ENCODE data around the gene UBD. TPM values are rescaled to one million over a fixed set of nuclear protein-coding genes. Genes with fewer than 3 reads are reported as not detected.

The UBD gene
- polyA plus RNA-seq, 1 donor (not counting 4 experiments of a cell fraction or from before 2014, with no cell fraction given): not detected

- Histone ChIP-seq H3K9ac (ENCODE audit: control insufficient read depth, extremely low read depth, insufficient read depth, low read length) (no peak overlapping the region), H3K4me1 (ENCODE audit: control insufficient read depth, extremely low read depth, insufficient read depth, low read length) (no peaks in the 10 kb centered on the region), H3K27ac (ENCODE audit: control insufficient read depth, insufficient read depth, low read length) (no peak overlapping the region), H3K4me2 (ENCODE audit: control insufficient read depth, extremely low read depth, insufficient read depth, low read depth, low read length) (no peak overlapping the region), H2AFZ (ENCODE audit: control insufficient read depth, low read length) (no peak overlapping the region), H3K9me3 (ENCODE audit: control insufficient read depth, low read depth, low read length) (no peaks in the 10 kb centered on the region), H3K4me3 (ENCODE audit: control insufficient read depth in 2 of 3, extremely low read depth in 1 of 3, insufficient read depth in 2 of 3, low read depth in 1 of 3, low read length in 3 of 3) (no peak overlapping the region), H3K27me3 (ENCODE audit: control insufficient read depth, extremely low read depth, insufficient read depth, low read length) (peaks cover 2% of the 10 kb centered on the region), H3K9me1 (ENCODE audit: control insufficient read depth, extremely low read depth, insufficient read depth, low read length) (no peaks in the 10 kb centered on the region), H4K20me1 (ENCODE audit: control insufficient read depth, extremely low read depth, insufficient read depth, low read length) (no peaks in the 10 kb centered on the region), H3K79me2 (ENCODE audit: control insufficient read depth, insufficient read depth, low read length) (no peaks in the 10 kb centered on the region), H3K36me3 (ENCODE audit: control insufficient read depth in 2 of 2, extremely low read depth in 1 of 2, insufficient read depth in 2 of 2, low read length in 2 of 2) (no peaks in the 10 kb centered on the region)
- no peak for TF ChIP-seq EZH2 (IDR thresholded peaks at IDR 0.05; ENCODE audit: low read length)
- TF ChIP-seq, protein P1, sequence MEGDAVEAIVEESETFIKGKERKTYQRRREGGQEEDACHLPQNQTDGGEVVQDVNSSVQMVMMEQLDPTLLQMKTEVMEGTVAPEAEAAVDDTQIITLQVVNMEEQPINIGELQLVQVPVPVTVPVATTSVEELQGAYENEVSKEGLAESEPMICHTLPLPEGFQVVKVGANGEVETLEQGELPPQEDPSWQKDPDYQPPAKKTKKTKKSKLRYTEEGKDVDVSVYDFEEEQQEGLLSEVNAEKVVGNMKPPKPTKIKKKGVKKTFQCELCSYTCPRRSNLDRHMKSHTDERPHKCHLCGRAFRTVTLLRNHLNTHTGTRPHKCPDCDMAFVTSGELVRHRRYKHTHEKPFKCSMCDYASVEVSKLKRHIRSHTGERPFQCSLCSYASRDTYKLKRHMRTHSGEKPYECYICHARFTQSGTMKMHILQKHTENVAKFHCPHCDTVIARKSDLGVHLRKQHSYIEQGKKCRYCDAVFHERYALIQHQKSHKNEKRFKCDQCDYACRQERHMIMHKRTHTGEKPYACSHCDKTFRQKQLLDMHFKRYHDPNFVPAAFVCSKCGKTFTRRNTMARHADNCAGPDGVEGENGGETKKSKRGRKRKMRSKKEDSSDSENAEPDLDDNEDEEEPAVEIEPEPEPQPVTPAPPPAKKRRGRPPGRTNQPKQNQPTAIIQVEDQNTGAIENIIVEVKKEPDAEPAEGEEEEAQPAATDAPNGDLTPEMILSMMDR (optimal IDR thresholded peaks at IDR 0.05 in 1 of 3, IDR thresholded peaks at IDR 0.05 in 1 of 3, conservative IDR thresholded peaks at IDR 0.05 in 1 of 3; ENCODE audit: extremely low read depth in 1 of 3, insufficient read depth in 2 of 3, low read length in 3 of 3): no peak
- dilution Hi-C loops (cut with MboI; ENCODE audit: extremely low pct_ligation_motif_present, low sequenced_read_pairs): no loop called here
- FAIRE-seq (no peak), DNase-seq (ENCODE audit: low read depth, low spot score) (no peak)
These were observed 5.3 kb upstream of the UBD start for GRCh38 chr6:29564875-29565274.

- dilution Hi-C loops (cut with MboI; ENCODE audit: extremely low pct_ligation_motif_present, low sequenced_read_pairs): no loop called here
- TF ChIP-seq, protein P1 (optimal IDR thresholded peaks at IDR 0.05 in 1 of 3, IDR thresholded peaks at IDR 0.05 in 1 of 3, conservative IDR thresholded peaks at IDR 0.05 in 1 of 3; ENCODE audit: extremely low read depth in 1 of 3, insufficient read depth in 2 of 3, low read length in 3 of 3): no peak
- no peak for TF ChIP-seq EZH2 (IDR thresholded peaks at IDR 0.05; ENCODE audit: low read length)
- FAIRE-seq (no peak), DNase-seq (ENCODE audit: low read depth, low spot score) (no peak)
- Histone ChIP-seq H2AFZ (ENCODE audit: control insufficient read depth, low read length) (no peak overlapping the region), H4K20me1 (ENCODE audit: control insufficient read depth, extremely low read depth, insufficient read depth, low read length) (no peaks in the 10 kb centered on the region), H3K4me1 (ENCODE audit: control insufficient read depth, extremely low read depth, insufficient read depth, low read length) (no peaks in the 10 kb centered on the region), H3K79me2 (ENCODE audit: control insufficient read depth, insufficient read depth, low read length) (no peaks in the 10 kb centered on the region), H3K4me2 (ENCODE audit: control insufficient read depth, extremely low read depth, insufficient read depth, low read depth, low read length) (no peak overlapping the region), H3K4me3 (ENCODE audit: control insufficient read depth in 2 of 3, extremely low read depth in 1 of 3, insufficient read depth in 2 of 3, low read depth in 1 of 3, low read length in 3 of 3) (no peak overlapping the region), H3K9ac (ENCODE audit: control insufficient read depth, extremely low read depth, insufficient read depth, low read length) (no peak overlapping the region), H3K27me3 (ENCODE audit: control insufficient read depth, extremely low read depth, insufficient read depth, low read length) (peaks cover 7% of the 10 kb centered on the region), H3K27ac (ENCODE audit: control insufficient read depth, insufficient read depth, low read length) (no peak overlapping the region), H3K36me3 (ENCODE audit: control insufficient read depth in 2 of 2, extremely low read depth in 1 of 2, insufficient read depth in 2 of 2, low read length in 2 of 2) (no peaks in the 10 kb centered on the region), H3K9me1 (ENCODE audit: control insufficient read depth, extremely low read depth, insufficient read depth, low read length) (no peaks in the 10 kb centered on the region), H3K9me3 (ENCODE audit: control insufficient read depth, low read depth, low read length) (no peaks in the 10 kb centered on the region)
These were observed 4.0 kb upstream of the UBD start for GRCh38 chr6:29563435-29563965.

Measured in keratinocyte (primary cell).